H9 (cell line): ENCODE data around the gene PDE7B. TPM values are rescaled to one million over a fixed set of nuclear protein-coding genes. Genes with fewer than 3 reads are reported as not detected.

ENCODE experiments used
- DNase-seq: peaks from one replicate; pipeline ENCODE4 v3.0.0-alpha.2; 2017
- H2AFZ ChIP-seq: one replicate; pipeline ENCODE4 v1.6.1; 2013; ENCODE audit warnings: mild to moderate bottlenecking, low read length, control low read depth, moderate library complexity
- H2AK5ac ChIP-seq: 2 replicates; pipeline ENCODE4 v1.6.1; 2013; ENCODE audit warnings: low read length, control low read depth, mixed read lengths; ENCODE audit not compliant: insufficient read length
- H2BK120ac ChIP-seq: one replicate; pipeline ENCODE4 v1.6.1; 2013; ENCODE audit warnings: low read depth, mild to moderate bottlenecking, low read length, control low read depth, inconsistent platforms; ENCODE audit not compliant: poor library complexity, severe bottlenecking
- H2BK12ac ChIP-seq: 2 replicates; pipeline ENCODE4 v1.6.1; 2013; ENCODE audit warnings: low read length, control low read depth, mixed read lengths, low read depth; ENCODE audit not compliant: insufficient read length
- H2BK15ac ChIP-seq: 2 replicates; pipeline ENCODE4 v1.6.1; 2013; ENCODE audit warnings: low read depth, low read length, control low read depth
- H2BK20ac ChIP-seq: one replicate; pipeline ENCODE4 v1.6.1; 2013; ENCODE audit warnings: low read depth, mild to moderate bottlenecking, low read length, control low read depth, inconsistent platforms; ENCODE audit not compliant: poor library complexity, severe bottlenecking
- H2BK5ac ChIP-seq: 2 replicates; pipeline ENCODE4 v1.6.1; 2013; ENCODE audit warnings: low read length, control low read depth, mixed read lengths; ENCODE audit not compliant: insufficient read length
- H3K14ac ChIP-seq: 2 replicates; pipeline ENCODE4 v1.6.1; 2013; ENCODE audit warnings: low read length, control low read depth; ENCODE audit not compliant: insufficient read depth
- H3K18ac ChIP-seq: 2 replicates; pipeline ENCODE4 v1.6.1; 2013; ENCODE audit warnings: low read depth, mild to moderate bottlenecking, mixed read lengths, low read length, control low read depth; ENCODE audit not compliant: insufficient read length
- H3K23ac ChIP-seq: 2 replicates; pipeline ENCODE4 v1.6.1; 2013; ENCODE audit warnings: low read length, control low read depth, mixed read lengths, low read depth; ENCODE audit not compliant: insufficient read length
- H3K23me2 ChIP-seq: 2 replicates; pipeline ENCODE4 v1.6.1; 2013; ENCODE audit warnings: low read depth, mild to moderate bottlenecking, mixed read lengths, low read length, control low read depth; ENCODE audit not compliant: insufficient read length, poor library complexity, severe bottlenecking
- H3K27ac ChIP-seq: 2 replicates; pipeline ENCODE4 v1.5.1; 2013; ENCODE audit warnings: low read length, control low read depth, mixed read lengths, low read depth; ENCODE audit not compliant: insufficient read length
- H3K27me3 ChIP-seq: 2 replicates; pipeline ENCODE4 v1.6.1; 2013; ENCODE audit warnings: low read length, control low read depth, inconsistent platforms; ENCODE audit not compliant: insufficient read depth
- H3K4ac ChIP-seq: 2 replicates; pipeline ENCODE4 v1.6.1; 2013; ENCODE audit warnings: low read depth, mild to moderate bottlenecking, control low read depth, inconsistent platforms, low read length, moderate library complexity
- H3K4me1 ChIP-seq: 2 replicates; pipeline ENCODE4 v1.6.1; 2013; ENCODE audit warnings: low read length, control low read depth, inconsistent platforms; ENCODE audit not compliant: insufficient read depth
- H3K4me2 ChIP-seq: 2 replicates; pipeline ENCODE4 v1.6.1; 2013; ENCODE audit warnings: low read length, control low read depth, mixed read lengths; ENCODE audit not compliant: insufficient read length, insufficient read depth
- H3K56ac ChIP-seq: 2 replicates; pipeline ENCODE4 v1.6.1; 2013; ENCODE audit warnings: low read depth, mild to moderate bottlenecking, mixed read lengths, low read length, control low read depth; ENCODE audit not compliant: insufficient read length
- H3K79me1 ChIP-seq: 2 replicates; pipeline ENCODE4 v1.6.1; 2013; ENCODE audit warnings: low read depth, mild to moderate bottlenecking, moderate library complexity, low read length, control low read depth, inconsistent platforms; ENCODE audit not compliant: insufficient read depth, poor library complexity, severe bottlenecking
- H3K79me2 ChIP-seq: 2 replicates; pipeline ENCODE4 v1.6.1; 2013; ENCODE audit warnings: low read length, control low read depth, inconsistent platforms; ENCODE audit not compliant: insufficient read depth
- H3K9ac ChIP-seq: 2 replicates; pipeline ENCODE4 v1.6.1; 2013; ENCODE audit warnings: low read length, control low read depth, mixed read lengths; ENCODE audit not compliant: insufficient read length; ENCODE audit errors: extremely low read depth
- H3K9me3 ChIP-seq: one replicate; pipeline ENCODE4 v1.6.1; 2013; ENCODE audit warnings: low read depth, low read length, inconsistent platforms; ENCODE audit not compliant: control insufficient read depth
- H3T11ph ChIP-seq: one replicate; pipeline ENCODE4 v1.6.1; 2013; ENCODE audit warnings: mild to moderate bottlenecking, low read length, control low read depth, inconsistent platforms
- H4K20me1 ChIP-seq: one replicate; pipeline ENCODE4 v1.6.1; 2013; ENCODE audit not compliant: control insufficient read depth, insufficient read length, insufficient read depth
- H4K5ac ChIP-seq: 2 replicates; pipeline ENCODE4 v1.6.1; 2013; ENCODE audit warnings: low read depth, mild to moderate bottlenecking, mixed read lengths, low read length, control low read depth; ENCODE audit not compliant: insufficient read length
- H4K8ac ChIP-seq: replicated peaks from 2 replicates; pipeline ENCODE4 v1.6.1; 2013; ENCODE audit warnings: low read length, control low read depth, mixed read lengths, low read depth; ENCODE audit not compliant: insufficient read length
- H4K91ac ChIP-seq: 2 replicates; pipeline ENCODE4 v1.6.1; 2013; ENCODE audit warnings: low read depth, mild to moderate bottlenecking, moderate library complexity, mixed read lengths, low read length, control low read depth; ENCODE audit not compliant: insufficient read length
- H3K27ac Mint-ChIP-seq, 3 experiments: 2 replicates in 2 of 3; 3 replicates in 1 of 3; pipeline ENCODE4 v1.8.0; 2020 to 2021; ENCODE audit warnings: mixed read lengths in 3 of 3, mild to moderate bottlenecking in 1 of 3, moderate library complexity in 1 of 3
- H3K27me3 Mint-ChIP-seq: 2 replicates; pipeline ENCODE4 v1.8.0; 2021; ENCODE audit warnings: low read depth, mild to moderate bottlenecking, moderate library complexity, mixed read lengths
- H3K36me3 Mint-ChIP-seq, 3 experiments: 2 replicates in 2 of 3; 3 replicates in 1 of 3; pipeline ENCODE4 v1.8.0; 2020 to 2021; ENCODE audit warnings: low read depth in 3 of 3, mixed read lengths in 3 of 3; ENCODE audit not compliant: insufficient read depth in 1 of 3
- H3K4me1 Mint-ChIP-seq, 2 experiments: 2 replicates each; pipeline ENCODE4 v1.8.0; 2020; ENCODE audit warnings: mixed read lengths in 2 of 2
- H3K4me3 Mint-ChIP-seq, 2 experiments: 2 replicates in 1 of 2; 3 replicates in 1 of 2; pipeline ENCODE4 v1.8.0; 2020 to 2021; ENCODE audit warnings: mild to moderate bottlenecking in 2 of 2, mixed read lengths in 2 of 2, moderate library complexity in 1 of 2
- H3K9me3 Mint-ChIP-seq, 2 experiments: 2 replicates in 1 of 2; 3 replicates in 1 of 2; pipeline ENCODE4 v1.8.0; 2020; ENCODE audit warnings: mild to moderate bottlenecking in 2 of 2, mixed read lengths in 2 of 2, moderate library complexity in 1 of 2
- WGBS: extraction: QIAGEN DNeasy Blood & Tissue Kit; methylation state at CpG from one replicate; pipeline ENCODE4 v1.1.7; 2013; ENCODE audit warnings: missing lambda C conversion rate, low lambda C conversion rate, mixed read lengths; ENCODE audit not compliant: insufficient read length; ENCODE audit errors: extremely low coverage; 5-methylcytosine and 5-hydroxymethylcytosine counted together
- total RNA-seq: library from RNA; stranded (reverse); gene quantifications from 2 replicates; pipeline ENCODE4 v1.2.1, GENCODE V29; 2021
- TF ChIP-seq, protein P1 (sequence below): fragments of 200-600 bp; sonication (generic); conservative IDR thresholded peaks from 3 replicates; pipeline ENCODE4 v1.8.0; 2021; ENCODE audit warnings: antibody characterized with exemption, mild to moderate bottlenecking

Gene PDE7B
- total RNA-seq, 1 experiment from 2014 or later: not detected

DNA sequence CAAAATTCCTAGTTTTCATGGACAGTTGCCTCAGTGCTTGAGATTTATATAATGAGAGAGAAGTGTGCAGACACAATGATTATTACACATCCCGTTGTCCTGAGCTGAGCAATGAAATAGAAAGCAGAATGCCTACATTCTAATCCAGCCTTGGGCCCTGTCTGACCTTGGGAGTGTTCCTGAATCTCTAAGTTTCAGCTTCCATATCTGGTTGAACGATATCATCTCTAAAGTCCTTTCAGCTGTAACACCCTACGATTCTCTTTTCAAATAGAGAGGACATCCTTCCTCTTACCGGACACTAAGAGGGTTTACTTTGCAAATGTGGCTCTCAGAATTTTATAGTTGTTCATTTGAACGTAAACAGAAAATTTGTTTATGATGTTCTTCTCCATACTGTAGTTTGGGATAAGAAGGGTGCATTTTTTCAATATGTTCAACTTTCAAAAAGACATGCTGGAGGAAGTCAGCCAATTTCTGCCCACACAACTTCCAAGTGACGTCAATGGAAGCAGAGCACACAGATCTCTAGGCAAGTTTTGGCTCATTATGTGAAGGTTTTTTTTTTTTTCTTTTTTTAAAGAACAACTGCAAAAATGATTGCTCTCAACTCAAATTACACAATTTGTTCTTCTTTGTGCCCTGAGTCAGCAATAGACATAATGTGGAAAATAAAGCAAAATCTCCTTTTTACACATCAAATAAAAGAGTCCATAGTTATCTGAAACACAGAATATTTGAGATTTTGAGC lies 50.4 kb downstream of the PDE7B start:
- Histone ChIP-seq H4K91ac (no peak overlapping the region), H2BK15ac (no peak overlapping the region), H3K27ac (no peak overlapping the region), H2AK5ac (no peak overlapping the region), H3K27me3 (no peaks in the 10 kb centered on the region), H3T11ph (no peak overlapping the region), H2BK12ac (no peak overlapping the region), H2AFZ (no peak overlapping the region), H3K4me1 (no peaks in the 10 kb centered on the region), H3K4me2 (no peak overlapping the region), H4K5ac (no peak overlapping the region), H3K9me3 (no peaks in the 10 kb centered on the region), H3K23ac (no peak overlapping the region), H3K23me2 (no peaks in the 10 kb centered on the region), H4K20me1 (no peaks in the 10 kb centered on the region), H3K79me1 (no peaks in the 10 kb centered on the region), H2BK20ac (no peak overlapping the region), H3K4ac (no peak overlapping the region), H3K79me2 (no peaks in the 10 kb centered on the region), H3K56ac (no peak overlapping the region), H3K14ac (no peak overlapping the region), H2BK120ac (no peak overlapping the region), H3K18ac (no peak overlapping the region), H2BK5ac (no peak overlapping the region), H3K9ac (no peak overlapping the region), H4K8ac (no peak overlapping the region)
- no peak for DNase-seq
- no peaks in the 10 kb centered on the region for H3K9me3 Mint-ChIP-seq
- TF ChIP-seq, protein P1, sequence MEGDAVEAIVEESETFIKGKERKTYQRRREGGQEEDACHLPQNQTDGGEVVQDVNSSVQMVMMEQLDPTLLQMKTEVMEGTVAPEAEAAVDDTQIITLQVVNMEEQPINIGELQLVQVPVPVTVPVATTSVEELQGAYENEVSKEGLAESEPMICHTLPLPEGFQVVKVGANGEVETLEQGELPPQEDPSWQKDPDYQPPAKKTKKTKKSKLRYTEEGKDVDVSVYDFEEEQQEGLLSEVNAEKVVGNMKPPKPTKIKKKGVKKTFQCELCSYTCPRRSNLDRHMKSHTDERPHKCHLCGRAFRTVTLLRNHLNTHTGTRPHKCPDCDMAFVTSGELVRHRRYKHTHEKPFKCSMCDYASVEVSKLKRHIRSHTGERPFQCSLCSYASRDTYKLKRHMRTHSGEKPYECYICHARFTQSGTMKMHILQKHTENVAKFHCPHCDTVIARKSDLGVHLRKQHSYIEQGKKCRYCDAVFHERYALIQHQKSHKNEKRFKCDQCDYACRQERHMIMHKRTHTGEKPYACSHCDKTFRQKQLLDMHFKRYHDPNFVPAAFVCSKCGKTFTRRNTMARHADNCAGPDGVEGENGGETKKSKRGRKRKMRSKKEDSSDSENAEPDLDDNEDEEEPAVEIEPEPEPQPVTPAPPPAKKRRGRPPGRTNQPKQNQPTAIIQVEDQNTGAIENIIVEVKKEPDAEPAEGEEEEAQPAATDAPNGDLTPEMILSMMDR: no peak
- peaks cover 2% of the 10 kb centered on the region; the same call in 1 of the 2 replicates for H3K27me3 Mint-ChIP-seq
- no peak overlapping the region for H3K27ac Mint-ChIP-seq
- no peak overlapping the region for H3K4me3 Mint-ChIP-seq
- no peaks in the 10 kb centered on the region for H3K36me3 Mint-ChIP-seq
- no CpG with 5 or more reads among the region's 6 CpGs for WGBS
- no peaks in the 10 kb centered on the region; a peak in 1 of 4 replicates for H3K4me1 Mint-ChIP-seq
